Astrocyte of the hippocampus (primary cell): ENCODE measurements around the gene RNF145.
"Not testable (repeated sequence)": the region's sequence is repeated elsewhere in the genome, so short reads cannot be mapped to it uniquely, and the experiment has no call there.

Source experiments
- DNase-seq: peaks from one replicate; pipeline ENCODE4 v3.0.0; 2011; ENCODE audit warnings: low read depth, low spot score

The RNF145 gene

GRCh38 chr5:159209438-159210209 is at the start of gene RNF145:
Gene RNF145, minus strand, starts transcription at chr5:159209553. Its CDS starts 5,936 bp downstream, at chr5:159203617.
- DNase-seq = peak; percentile 93

- DNase-seq = no peak
Observed at GRCh38 chr5:159258361-159258760, 49.0 kb upstream of the RNF145 start.

- no peak for DNase-seq
Observed at GRCh38 chr5:159257629-159258283, 48.4 kb upstream of the RNF145 start.

GRCh38 chr5:159257007-159257406 is 47.7 kb upstream of the RNF145 start:
- no peak for DNase-seq

GRCh38 chr5:159252195-159252594 is 42.8 kb upstream of the RNF145 start:
- no peak for DNase-seq

- DNase-seq = no peak
Observed at GRCh38 chr5:159249158-159249557, 39.8 kb upstream of the RNF145 start.

- DNase-seq = no peak
Observed at GRCh38 chr5:159244890-159245289, 35.5 kb upstream of the RNF145 start.

GRCh38 chr5:159244163-159244562 is 34.8 kb upstream of the RNF145 start:
- no peak for DNase-seq

GRCh38 chr5:159243385-159243784 is 34.0 kb upstream of the RNF145 start:
- no peak for DNase-seq

GRCh38 chr5:159242656-159243055 is 33.3 kb upstream of the RNF145 start:
- DNase-seq = no peak

- DNase-seq = no peak
Observed at GRCh38 chr5:159241946-159242552, 32.7 kb upstream of the RNF145 start.

GRCh38 chr5:159240301-159240870 is 31.0 kb upstream of the RNF145 start:
- peak; percentile 46 for DNase-seq

- DNase-seq = not testable (repeated sequence)
Observed at GRCh38 chr5:159235871-159236520, 26.6 kb upstream of the RNF145 start.

- DNase-seq = no peak
Observed at GRCh38 chr5:159231167-159231566, 21.8 kb upstream of the RNF145 start.

- no peak for DNase-seq
Observed at GRCh38 chr5:159230657-159231056, 21.3 kb upstream of the RNF145 start.

- peak; percentile 39 for DNase-seq
Observed at GRCh38 chr5:159228097-159228496, 18.7 kb upstream of the RNF145 start.

- DNase-seq = no peak
Observed at GRCh38 chr5:159227452-159227851, 18.1 kb upstream of the RNF145 start.

GRCh38 chr5:159226451-159226850 is 17.1 kb upstream of the RNF145 start:
- DNase-seq = no peak

- no peak for DNase-seq
Observed at GRCh38 chr5:159224471-159224870, 15.1 kb upstream of the RNF145 start.

GRCh38 chr5:159223469-159223868 is 14.1 kb upstream of the RNF145 start:
- no peak for DNase-seq

- DNase-seq = no peak
Observed at GRCh38 chr5:159220206-159220605, 10.9 kb upstream of the RNF145 start.

- peak; percentile 28 for DNase-seq
Observed at GRCh38 chr5:159218595-159219023, 9.3 kb upstream of the RNF145 start.
